Measurements from ENCODE around the gene PRRG1. TPM values are rescaled to one million over a fixed set of nuclear protein-coding genes. Genes with fewer than 3 reads are reported as not detected.
A peak's percentile ranks its signal among the peaks of the same experiment; 100 is the strongest.
"Not testable (repeated sequence)": the region's sequence is repeated elsewhere in the genome, so short reads cannot be mapped to it uniquely, and the experiment has no call there.

PRRG1 gene
- total and polyA plus RNA-seq, 2 donors from 2014 or later, result 5.8 to 23.4 TPM

- Histone ChIP-seq H3K27me3 (ENCODE audit: control insufficient read depth, insufficient read depth, low read length) (peaks cover 4% of the 10 kb centered on the region), H3K4me3 (ENCODE audit: low read length in 3 of 3) (no peak overlapping the region), H3K9me3 (ENCODE audit: control insufficient read depth in 2 of 3, insufficient read depth in 1 of 3, low read length in 3 of 3) (no peaks in the 10 kb centered on the region), H3K27ac (ENCODE audit: low read depth in 2 of 2, low read length in 2 of 2) (no peak overlapping the region), H3K4me1 (ENCODE audit: control insufficient read depth in 2 of 3, insufficient read depth in 2 of 3, low read depth in 1 of 3, low read length in 3 of 3) (no peaks in the 10 kb centered on the region), H3K36me3 (ENCODE audit: control insufficient read depth in 2 of 3, insufficient read depth in 3 of 3, low read length in 3 of 3) (no peaks in the 10 kb centered on the region), H3K9ac (ENCODE audit: low read length in 3 of 3) (no peak overlapping the region)
- intact Hi-C loops (cut with DNase I), result no loop called here
- DNase-seq (peak in 1 of 5 donors; percentile 0), FAIRE-seq (no peak)
- TF ChIP-seq CTCF (IDR thresholded peaks at IDR 0.05; ENCODE audit: borderline replicate concordance, extremely low read depth, insufficient read depth), result no peak
Measured at GRCh38 chrX:37455381-37455780, 106.2 kb downstream of the PRRG1 start.

- H3K9ac ChIP-seq (ENCODE audit: low read length in 3 of 3); H3K27me3 ChIP-seq (ENCODE audit: control insufficient read depth, insufficient read depth, low read length); DNase-seq; H3K4me3 ChIP-seq (ENCODE audit: low read length in 3 of 3); intact Hi-C loops (cut with DNase I); FAIRE-seq; H3K9me3 ChIP-seq (ENCODE audit: control insufficient read depth in 2 of 3, insufficient read depth in 1 of 3, low read length in 3 of 3); H3K27ac ChIP-seq (ENCODE audit: low read depth in 2 of 2, low read length in 2 of 2); H3K36me3 ChIP-seq (ENCODE audit: control insufficient read depth in 2 of 3, insufficient read depth in 3 of 3, low read length in 3 of 3); H3K4me1 ChIP-seq (ENCODE audit: control insufficient read depth in 2 of 3, insufficient read depth in 2 of 3, low read depth in 1 of 3, low read length in 3 of 3): not testable (repeated sequence)
Measured at GRCh38 chrX:37460285-37460684, 111.1 kb downstream of the PRRG1 start.

- DNase-seq, result no peak
- Histone ChIP-seq H3K4me3 (ENCODE audit: low read length in 3 of 3) (no peak overlapping the region), H3K4me1 (ENCODE audit: control insufficient read depth in 2 of 3, insufficient read depth in 2 of 3, low read depth in 1 of 3, low read length in 3 of 3) (no peaks in the 10 kb centered on the region), H3K9ac (ENCODE audit: low read length in 3 of 3) (no peak overlapping the region), H3K27me3 (ENCODE audit: control insufficient read depth, insufficient read depth, low read length) (no peaks in the 10 kb centered on the region), H3K9me3 (ENCODE audit: control insufficient read depth in 2 of 3, insufficient read depth in 1 of 3, low read length in 3 of 3) (no peaks in the 10 kb centered on the region), H3K27ac (ENCODE audit: low read depth in 2 of 2, low read length in 2 of 2) (no peak overlapping the region), H3K36me3 (ENCODE audit: control insufficient read depth in 2 of 3, insufficient read depth in 3 of 3, low read length in 3 of 3) (no peaks in the 10 kb centered on the region)
- no peak for FAIRE-seq
- intact Hi-C loops (cut with DNase I), result no loop called here
- TF ChIP-seq CTCF (IDR thresholded peaks at IDR 0.05; ENCODE audit: borderline replicate concordance, extremely low read depth, insufficient read depth), result no peak
Measured at GRCh38 chrX:37462346-37462745, 113.2 kb downstream of the PRRG1 start.

GRCh38 chrX:37468124-37468739 is 119.1 kb downstream of the PRRG1 start:
- H3K9ac ChIP-seq (ENCODE audit: low read length in 3 of 3), result no peak overlapping the region
- TF ChIP-seq CTCF (IDR thresholded peaks at IDR 0.05; ENCODE audit: borderline replicate concordance, extremely low read depth, insufficient read depth), result no peak
- FAIRE-seq (no peak), DNase-seq (no peak)
- H3K4me3 ChIP-seq (ENCODE audit: low read length in 3 of 3), result no peak overlapping the region
- no peak overlapping the region for H3K27ac ChIP-seq (ENCODE audit: low read depth in 2 of 2, low read length in 2 of 2)
- H3K4me1 ChIP-seq (ENCODE audit: control insufficient read depth in 2 of 3, insufficient read depth in 2 of 3, low read depth in 1 of 3, low read length in 3 of 3), result no peaks in the 10 kb centered on the region
- intact Hi-C loops (cut with DNase I), result no loop called here
- H3K9me3 ChIP-seq (ENCODE audit: control insufficient read depth in 2 of 3, insufficient read depth in 1 of 3, low read length in 3 of 3), result no peaks in the 10 kb centered on the region
- no peaks in the 10 kb centered on the region for H3K27me3 ChIP-seq (ENCODE audit: control insufficient read depth, insufficient read depth, low read length)
- no peaks in the 10 kb centered on the region for H3K36me3 ChIP-seq (ENCODE audit: control insufficient read depth in 2 of 3, insufficient read depth in 3 of 3, low read length in 3 of 3)
